NOMO-1 (cell line): ENCODE data around the gene FRAT1.

Experiments
- DNase-seq, 2 experiments: peaks; one replicate each; lab custom pipeline; 2025; ENCODE audit not compliant: unreplicated experiment in 2 of 2; lab: John Stamatoyannopoulos, UW

Gene FRAT1

GRCh38 chr10:97307866-97308780, 10.9 kb upstream of the FRAT1 start:
- DNase-seq = peak in 1 of 2 experiments; percentile 20

GRCh38 chr10:97311111-97311626, 7.9 kb upstream of the FRAT1 start:
- DNase-seq = no peak

- DNase-seq = no peak
Observed at GRCh38 chr10:97312897-97313296, 6.2 kb upstream of the FRAT1 start.

GRCh38 chr10:97314671-97315070, 4.4 kb upstream of the FRAT1 start:
- peak in 1 of 2 experiments; percentile 49 for DNase-seq

- peak; percentile 66 to 76 for DNase-seq
Observed at GRCh38 chr10:97319671-97320479, 804 bp downstream of the FRAT1 start.

GRCh38 chr10:97320480-97321031, 1.5 kb downstream of the FRAT1 start:
- no peak for DNase-seq

GRCh38 chr10:97321032-97321803, 2.1 kb downstream of the FRAT1 start:
- DNase-seq = peak; percentile 38 to 61

GRCh38 chr10:97321804-97322190, 2.7 kb downstream of the FRAT1 start:
- DNase-seq = no peak

GRCh38 chr10:97323501-97323900, 4.4 kb downstream of the FRAT1 start:
- DNase-seq = no peak

GRCh38 chr10:97325754-97326153, 6.7 kb downstream of the FRAT1 start:
- no peak for DNase-seq

- DNase-seq = no peak
Observed at GRCh38 chr10:97327348-97328294, 8.6 kb downstream of the FRAT1 start.

- DNase-seq = no peak
Observed at GRCh38 chr10:97328646-97329453, 9.8 kb downstream of the FRAT1 start.

GRCh38 chr10:97329766-97330165, 10.7 kb downstream of the FRAT1 start:
- no peak for DNase-seq

GRCh38 chr10:97331153-97331703, 12.2 kb downstream of the FRAT1 start:
- no peak for DNase-seq

GRCh38 chr10:97332591-97333350, 13.7 kb downstream of the FRAT1 start:
- DNase-seq = no peak

GRCh38 chr10:97333351-97333600, 14.2 kb downstream of the FRAT1 start:
- DNase-seq = peak in 1 of 2 experiments; percentile 35

GRCh38 chr10:97333601-97334369, 14.7 kb downstream of the FRAT1 start:
- DNase-seq = peak; percentile 54 to 70
